H1 (cell line): Measurements from ENCODE around the gene FAAH. TPM values are rescaled to one million over a fixed set of nuclear protein-coding genes. Genes with fewer than 3 reads are reported as not detected.

Source experiments
- CTCF ChIA-PET: fragments of 300-600 bp; sonication (Branson Sonifier 250); formaldehyde crosslinking; loops from one replicate; lab custom pipeline; 2021; ENCODE audit not compliant: partially characterized antibody; lab: Charles Lee
- POLR2A ChIA-PET: fragments of 300-600 bp; sonication (Branson Sonifier 250); formaldehyde crosslinking; loops from one replicate; lab custom pipeline; 2021; ENCODE audit warnings: inconsistent platforms; ENCODE audit not compliant: partially characterized antibody; lab: Charles Lee
- DNase-seq, 2 experiments: peaks; one replicate each; pipeline versions ENCODE4 v3.0.0 to v3.0.0-alpha.2; 2010 to 2022; ENCODE audit warnings: low spot score in 2 of 2, low read depth in 1 of 2, mixed read lengths in 1 of 2
- FAIRE-seq: peaks from 2 replicates; lab custom pipeline; 2011; peaks lifted over from hg19 to GRCh38; lab: Jason Lieb, UNC
- H2AFZ ChIP-seq: 2 replicates; pipeline ENCODE4 v1.8.1; 2012; ENCODE audit warnings: low read length, inconsistent platforms
- H2AK5ac ChIP-seq: 2 replicates; pipeline ENCODE4 v1.6.1; 2013; ENCODE audit warnings: low read depth, low read length
- H2BK120ac ChIP-seq: replicated peaks from 2 replicates; pipeline ENCODE3; 2013; ENCODE audit warnings: low read depth, low read length, inconsistent platforms
- H2BK12ac ChIP-seq: 2 replicates; pipeline ENCODE4 v1.6.1; 2013; ENCODE audit warnings: low read depth, low read length
- H2BK15ac ChIP-seq: 2 replicates; pipeline ENCODE4 v1.6.1; 2013; ENCODE audit warnings: low read length
- H2BK20ac ChIP-seq: 2 replicates; pipeline ENCODE4 v1.6.1; 2013; ENCODE audit warnings: low read length
- H2BK5ac ChIP-seq: 2 replicates; pipeline ENCODE4 v1.6.1; 2013; ENCODE audit warnings: low read depth, low read length
- H3K14ac ChIP-seq: 2 replicates; pipeline ENCODE4 v1.6.1; 2013; ENCODE audit warnings: inconsistent platforms; ENCODE audit not compliant: insufficient read length
- H3K18ac ChIP-seq: 2 replicates; pipeline ENCODE4 v1.6.1; 2013; ENCODE audit warnings: low read length; ENCODE audit errors: extremely low read depth
- H3K23ac ChIP-seq: 2 replicates; pipeline ENCODE4 v1.6.1; 2013; ENCODE audit warnings: inconsistent platforms; ENCODE audit not compliant: insufficient read length
- H3K23me2 ChIP-seq: 2 replicates; pipeline ENCODE4 v1.6.1; 2013; ENCODE audit warnings: low read depth, low read length
- H3K27ac ChIP-seq: 2 replicates; pipeline ENCODE4 v1.6.1; 2011; ENCODE audit warnings: low read depth, low read length, inconsistent platforms
- H3K27me3 ChIP-seq, 4 experiments: replicated peaks in 1 of 4; 1 replicate in 1 of 4; 2 replicates in 3 of 4; pipeline versions ENCODE4 v1.6.1 to v1.8.1; 2011 to 2013; ENCODE audit warnings: low read length in 3 of 4, mild to moderate bottlenecking in 3 of 4, inconsistent platforms in 2 of 4, mixed read lengths in 2 of 4, moderate library complexity in 1 of 4; ENCODE audit not compliant: control insufficient read depth in 3 of 4, insufficient read depth in 3 of 4; ENCODE audit errors: extremely low read depth in 1 of 4
- H3K36me3 ChIP-seq, 4 experiments: 2 replicates each; pipeline versions ENCODE4 v1.6.1 to v1.8.1; 2011 to 2013; ENCODE audit warnings: mild to moderate bottlenecking in 4 of 4, low read length in 3 of 4, moderate library complexity in 2 of 4, control low read depth in 1 of 4, inconsistent platforms in 1 of 4; ENCODE audit not compliant: insufficient read depth in 4 of 4, control insufficient read depth in 2 of 4
- H3K4ac ChIP-seq: replicated peaks from 2 replicates; pipeline ENCODE3; 2013; ENCODE audit warnings: low read length, low read depth, mixed read lengths, inconsistent platforms; ENCODE audit not compliant: insufficient read length
- H3K4me1 ChIP-seq, 4 experiments: replicated peaks in 1 of 4; 1 replicate in 1 of 4; 2 replicates in 3 of 4; pipeline versions ENCODE4 v1.6.1 to v1.8.1; 2011 to 2013; ENCODE audit warnings: low read length in 3 of 4, inconsistent platforms in 2 of 4, mixed read lengths in 1 of 4; ENCODE audit not compliant: insufficient read depth in 4 of 4, control insufficient read depth in 3 of 4
- H3K4me2 ChIP-seq, 2 experiments: 2 replicates each; pipeline versions ENCODE4 v1.6.1 to v1.8.1; 2011 to 2013; ENCODE audit warnings: low read depth in 2 of 2, low read length in 2 of 2, control low read depth in 1 of 2, inconsistent platforms in 1 of 2, mild to moderate bottlenecking in 1 of 2; ENCODE audit not compliant: insufficient read depth in 1 of 2
- H3K4me3 ChIP-seq, 4 experiments: fragments of 200-600, 300-600 bp in 1 of 4; sonication (generic), shearing (Covaris generic), sonication (Bioruptor Twin) in 1 of 4; 2 replicates each; pipeline versions ENCODE4 v1.5.1 to v1.8.1; 2011 to 2016; ENCODE audit warnings: low read length in 4 of 4, low read depth in 3 of 4, control low read depth in 2 of 4, inconsistent platforms in 2 of 4, mild to moderate bottlenecking in 2 of 4, mixed read lengths in 1 of 4, moderate library complexity in 1 of 4; ENCODE audit not compliant: insufficient read depth in 2 of 4; ENCODE audit errors: extremely low read depth in 1 of 4
- H3K56ac ChIP-seq: replicated peaks from 2 replicates; pipeline ENCODE3; 2013; ENCODE audit warnings: low read depth, mild to moderate bottlenecking, mixed read lengths, low read length, inconsistent platforms; ENCODE audit not compliant: insufficient read length
- H3K79me1 ChIP-seq: 2 replicates; pipeline ENCODE4 v1.6.1; 2013; ENCODE audit warnings: low read depth, low read length, control low read depth
- H3K79me2 ChIP-seq, 2 experiments: 2 replicates each; pipeline versions ENCODE4 v1.6.1 to v1.8.1; 2012 to 2013; ENCODE audit warnings: low read length in 2 of 2, mild to moderate bottlenecking in 2 of 2, inconsistent platforms in 1 of 2; ENCODE audit not compliant: insufficient read depth in 2 of 2, control insufficient read depth in 1 of 2
- H3K9ac ChIP-seq, 4 experiments: replicated peaks in 1 of 4; 1 replicate in 1 of 4; 2 replicates in 3 of 4; pipeline versions ENCODE4 v1.6.1 to v1.8.1; 2011 to 2013; ENCODE audit warnings: low read depth in 3 of 4, low read length in 3 of 4, control low read depth in 2 of 4, mild to moderate bottlenecking in 2 of 4, moderate library complexity in 2 of 4, inconsistent platforms in 1 of 4; ENCODE audit errors: extremely low read depth in 1 of 4
- H3K9me3 ChIP-seq, 2 experiments: 2 replicates each; pipeline versions ENCODE4 v1.6.1 to v1.8.1; 2012 to 2013; ENCODE audit warnings: mild to moderate bottlenecking in 2 of 2, moderate library complexity in 2 of 2, control low read depth in 1 of 2, inconsistent platforms in 1 of 2, low read depth in 1 of 2, low read length in 1 of 2, mixed read lengths in 1 of 2; ENCODE audit not compliant: insufficient read depth in 2 of 2
- H4K20me1 ChIP-seq, 2 experiments: replicated peaks in 1 of 2; 2 replicates each; pipeline versions ENCODE3 to v1.8.1; 2011 to 2013; ENCODE audit warnings: inconsistent platforms in 2 of 2, low read length in 2 of 2, mild to moderate bottlenecking in 1 of 2; ENCODE audit not compliant: insufficient read depth in 2 of 2, control insufficient read depth in 1 of 2
- H4K5ac ChIP-seq: 2 replicates; pipeline ENCODE4 v1.6.1; 2013; ENCODE audit warnings: low read length, low read depth, mixed read lengths, inconsistent platforms; ENCODE audit not compliant: insufficient read length
- H4K8ac ChIP-seq: 2 replicates; pipeline ENCODE4 v1.8.0; 2013; ENCODE audit warnings: mild to moderate bottlenecking, moderate library complexity, low read length, inconsistent platforms; ENCODE audit not compliant: insufficient read depth; ENCODE audit errors: extremely low read depth
- H4K91ac ChIP-seq: replicated peaks from 2 replicates; pipeline ENCODE3; 2013; ENCODE audit warnings: low read length, mixed read lengths, inconsistent platforms; ENCODE audit not compliant: insufficient read length
- BRCA1 ChIP-seq: IDR thresholded peaks from 2 replicates; pipeline ENCODE4 v1.6.1; 2012; ENCODE audit warnings: low read depth, low read length, improper control_type of control experiment
- E2F6 ChIP-seq: IDR thresholded peaks from 2 replicates; pipeline ENCODE4 v1.6.1; 2012; ENCODE audit warnings: inconsistent platforms
- SP1 ChIP-seq: IDR thresholded peaks from 2 replicates; pipeline ENCODE4 v1.6.1; 2011; ENCODE audit warnings: low read depth, low read length
- SUZ12 ChIP-seq: fragments of 200-600 bp; sonication (generic); IDR thresholded peaks from 2 replicates; pipeline ENCODE4 v1.6.1; 2012; ENCODE audit warnings: mild to moderate bottlenecking, inconsistent platforms, low read length, moderate library complexity, mixed read lengths
- WGBS, 2 experiments: shearing (Covaris generic) in 1 of 2; methylation state at CpG; one replicate each; pipeline versions ENCODE4 v1.1.6 to v1.1.7; 2013 to 2015; ENCODE audit warnings: low lambda C conversion rate in 2 of 2, mixed read lengths in 2 of 2, inconsistent platforms in 1 of 2, low coverage in 1 of 2, missing lambda C conversion rate in 1 of 2; ENCODE audit not compliant: insufficient replicate concordance in 2 of 2, insufficient coverage in 1 of 2, insufficient read length in 1 of 2; ENCODE audit errors: extremely low coverage in 1 of 2, missing lambda C conversion rate in 1 of 2; 5-methylcytosine and 5-hydroxymethylcytosine counted together
- polyA plus RNA-seq, 7 experiments: library from polyadenylated mRNA; depleted of rRNA in 3 of 7; stranded (reverse) in 5 of 7; unstranded in 2 of 7; fragments of >200 nt in 5 of 7; fragments of 200-250 nt in 2 of 7; gene quantifications; 1 replicate in 5 of 7; 2 replicates in 1 of 7; 4 replicates in 1 of 7; pipeline versions ENCODE4 v1.2.1 to v1.2.3, GENCODE V29; 2011 to 2013; ENCODE audit warnings: missing spikeins in 2 of 7, mixed read lengths in 2 of 7
- total RNA-seq: library from RNA; stranded (reverse); fragmentation: NEBNext Ultra II Directional; extraction: Animal tissue kit (Norgen Biotek cat#: 25700); gene quantifications from 2 replicates; pipeline ENCODE4 v1.2.1, GENCODE V29; 2021

Gene FAAH
- total and polyA plus RNA-seq, 2 of the 8 experiments (the other 6 are each of a cell fraction or from before 2014, with no cell fraction given) = 41.2 to 47.3 TPM

GRCh38 chr1:46452931-46453325 lies 58.8 kb downstream of the FAAH start:
- Histone ChIP-seq H3K27me3 (peaks cover 51 to 79% (median 73%) of the 10 kb centered on the region in 4 experiments), H3K9me3 (no peaks in the 10 kb centered on the region), H4K8ac (no peak overlapping the region), H2AFZ (no peak overlapping the region), H2BK15ac (peak overlapping the region; percentile 99; the same call in 1 of the 2 replicates), H3K36me3 (no peaks in the 10 kb centered on the region), H4K5ac (no peak overlapping the region), H3K79me1 (no peaks in the 10 kb centered on the region), H3K27ac (no peak overlapping the region), H3K79me2 (no peaks in the 10 kb centered on the region), H3K23ac (no peak overlapping the region), H3K56ac (no peak overlapping the region), H2BK12ac (peak overlapping the region; percentile 97; the same call in 1 of the 2 replicates), H2BK20ac (peak overlapping the region; percentile 86; the same call in 1 of the 2 replicates), H3K4ac (no peak overlapping the region), H4K20me1 (peaks cover 0 to under 1% of the 10 kb centered on the region in 2 experiments), H2BK120ac (no peak overlapping the region), H4K91ac (no peak overlapping the region), H3K9ac (no peak overlapping the region), H3K4me2 (peak overlapping the region; percentile 36 to 42), H3K14ac (no peak overlapping the region), H3K4me3 (peak overlapping the region in 1 of 4 experiments; percentile 41; a peak in 1 of 8 replicates), H2BK5ac (no peak overlapping the region), H3K4me1 (peaks cover 0 to 22% (median 13%) of the 10 kb centered on the region in 4 experiments; a peak in 6 of 7 replicates), H3K18ac (peak overlapping the region; percentile 48; the same call in 1 of the 2 replicates), H2AK5ac (no peak overlapping the region), H3K23me2 (peaks cover 10% of the 10 kb centered on the region)
- ChIA-PET CTCF (interaction anchor here (0.8 to 20.4 kb wide), 17 partner anchors 8 to 92 kb away, joined by 3 to 497 read pairs (median 6); no protein-coding TSS in a partner anchor), POLR2A (interaction anchor here (1.2 to 1.9 kb wide), 7 partner anchors 9 to 69 kb away, joined by 3 to 7 read pairs (median 4); no protein-coding TSS in a partner anchor)
- DNase-seq (no peak), FAIRE-seq (no peak)
- TF ChIP-seq SP1 = no peak
- TF ChIP-seq SUZ12 = peak; percentile 54; the same call in 1 of the 2 replicates
- TF ChIP-seq BRCA1 = no peak
- no peak for TF ChIP-seq E2F6
- 35% methylated on average over 10 of the region's 15 CpGs; no CpG with 5 or more reads in 1 of the 2 experiments for WGBS, 2 experiments
